Astrocyte (in vitro differentiated cells and primary cell): Measurements from ENCODE around the gene USP47. TPM values are rescaled to one million over a fixed set of nuclear protein-coding genes. Genes with fewer than 3 reads are reported as not detected.

Source experiments
- DNase-seq: peaks from one replicate; pipeline ENCODE4 v3.0.0-alpha.2; 2010; ENCODE audit warnings: low read depth
- FAIRE-seq: peaks from 2 replicates; lab custom pipeline; 2011; peaks lifted over from hg19 to GRCh38; lab: Jason Lieb, UNC
- H2AFZ ChIP-seq: 2 replicates; pipeline ENCODE4 v1.6.0; 2012; ENCODE audit warnings: low read depth, low read length, inconsistent platforms
- H3K27ac ChIP-seq: 2 replicates; pipeline ENCODE4 v1.5.1; 2011; ENCODE audit warnings: low read depth, low read length, inconsistent platforms
- H3K27me3 ChIP-seq: 2 replicates; pipeline ENCODE4 v1.6.0; 2011; ENCODE audit warnings: low read length, inconsistent platforms; ENCODE audit not compliant: insufficient read depth
- H3K36me3 ChIP-seq: 2 replicates; pipeline ENCODE4 v1.5.1; 2011; ENCODE audit warnings: low read length, inconsistent platforms; ENCODE audit not compliant: insufficient read depth
- H3K4me1 ChIP-seq: 2 replicates; pipeline ENCODE4 v1.5.1; 2011; ENCODE audit warnings: low read length, inconsistent platforms; ENCODE audit not compliant: insufficient read depth
- H3K4me2 ChIP-seq: 2 replicates; pipeline ENCODE4 v1.6.0; 2012; ENCODE audit warnings: low read length, inconsistent platforms
- H3K4me3 ChIP-seq: 2 replicates; pipeline ENCODE4 v1.5.1; 2011; ENCODE audit warnings: low read depth, mild to moderate bottlenecking, low read length, inconsistent platforms; ENCODE audit not compliant: insufficient read depth
- H3K79me2 ChIP-seq: 2 replicates; pipeline ENCODE4 v1.6.0; 2012; ENCODE audit warnings: mild to moderate bottlenecking, low read length, inconsistent platforms; ENCODE audit not compliant: insufficient read depth
- H3K9ac ChIP-seq: 2 replicates; pipeline ENCODE4 v1.6.0; 2012; ENCODE audit warnings: mild to moderate bottlenecking, low read length, inconsistent platforms
- H3K9me3 ChIP-seq: 2 replicates; pipeline ENCODE4 v1.5.1; 2012; ENCODE audit warnings: low read depth, mild to moderate bottlenecking, low read length, inconsistent platforms; ENCODE audit not compliant: insufficient read depth
- H4K20me1 ChIP-seq: 2 replicates; pipeline ENCODE4 v1.6.0; 2012; ENCODE audit warnings: low read length, inconsistent platforms; ENCODE audit not compliant: insufficient read depth
- H3K27ac Mint-ChIP-seq: one replicate; pipeline ENCODE4 v1.8.0; 2021; ENCODE audit warnings: mild to moderate bottlenecking, mixed read lengths; ENCODE audit not compliant: unreplicated experiment
- H3K27me3 Mint-ChIP-seq: one replicate; pipeline ENCODE4 v1.8.0; 2021; ENCODE audit warnings: low read depth, mixed read lengths; ENCODE audit not compliant: unreplicated experiment
- H3K36me3 Mint-ChIP-seq: one replicate; pipeline ENCODE4 v1.8.0; 2021; ENCODE audit warnings: low read depth, mixed read lengths; ENCODE audit not compliant: unreplicated experiment
- H3K4me1 Mint-ChIP-seq: one replicate; pipeline ENCODE4 v1.8.0; 2021; ENCODE audit warnings: low read depth, mixed read lengths; ENCODE audit not compliant: unreplicated experiment
- H3K4me3 Mint-ChIP-seq: one replicate; pipeline ENCODE4 v1.8.0; 2021; ENCODE audit warnings: mild to moderate bottlenecking, moderate library complexity, mixed read lengths; ENCODE audit not compliant: unreplicated experiment
- H3K9me3 Mint-ChIP-seq: one replicate; pipeline ENCODE4 v1.8.0; 2021; ENCODE audit warnings: mild to moderate bottlenecking, mixed read lengths; ENCODE audit not compliant: unreplicated experiment
- EZH2 ChIP-seq: IDR thresholded peaks from 2 replicates; pipeline ENCODE4 v1.6.1; 2012; ENCODE audit warnings: mild to moderate bottlenecking, low read length, inconsistent platforms; ENCODE audit not compliant: insufficient read depth
- total RNA-seq: library from RNA; stranded (reverse); gene quantifications from 2 replicates; pipeline ENCODE4 v1.2.1, GENCODE V29; 2021
- TF ChIP-seq, protein P1 (sequence below): IDR thresholded peaks from 2 replicates; pipeline ENCODE4 v1.5.1; 2011; ENCODE audit warnings: low read depth, mild to moderate bottlenecking, inconsistent platforms, low read length, moderate library complexity; ENCODE audit not compliant: insufficient read depth

USP47 gene
- total RNA-seq, 1 donor from 2014 or later = 49.5 TPM

DNA sequence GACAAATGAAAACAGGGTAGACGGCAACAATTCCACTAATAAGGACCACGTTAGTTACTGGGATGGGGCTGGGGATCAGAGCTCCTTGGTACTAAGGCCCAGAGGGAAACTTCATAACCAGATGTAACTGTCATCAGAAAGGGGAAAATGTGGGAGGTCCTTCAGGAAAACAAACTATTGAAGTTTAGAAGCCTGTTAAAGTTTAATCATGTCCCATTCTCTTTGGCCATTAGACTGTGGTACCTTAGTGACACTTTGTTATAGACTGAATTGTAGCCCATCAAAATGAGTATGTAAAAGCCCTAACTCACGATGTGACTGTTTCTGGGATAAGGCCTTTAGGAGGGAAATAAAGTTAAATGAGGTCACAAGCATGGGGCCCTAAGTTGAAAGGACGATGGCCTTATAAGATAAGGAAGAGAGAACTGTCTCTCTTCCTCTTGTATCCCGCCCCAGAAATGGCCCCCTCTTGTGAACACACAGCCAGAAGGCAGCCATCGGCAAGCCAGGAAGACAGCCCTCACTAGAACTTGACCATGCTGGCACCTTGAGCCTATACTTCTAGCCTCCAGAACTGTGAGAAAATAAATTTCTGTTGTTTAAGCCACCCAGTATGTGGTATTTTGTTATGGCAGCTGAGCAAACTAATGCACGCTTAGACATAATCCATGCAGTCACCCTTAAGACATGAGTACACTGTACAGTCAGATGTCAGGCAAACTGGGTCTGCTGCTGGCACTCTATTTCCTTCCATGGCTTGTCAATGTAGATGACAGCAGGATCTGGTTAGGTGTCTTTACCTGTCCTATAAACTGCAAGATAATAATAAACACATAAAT, 26.9 kb upstream of the USP47 start:
- no peak overlapping the region for H3K4me3 ChIP-seq
- H3K4me1 ChIP-seq = peaks cover 10% of the 10 kb centered on the region
- Mint-ChIP-seq H3K4me3 (no peak overlapping the region), H3K9me3 (no peaks in the 10 kb centered on the region), H3K4me1 (peaks cover 13% of the 10 kb centered on the region), H3K36me3 (peaks cover 3% of the 10 kb centered on the region), H3K27me3 (no peaks in the 10 kb centered on the region), H3K27ac (peak overlapping the region; percentile 94)
- no peak for DNase-seq
- H3K36me3 ChIP-seq = no peaks in the 10 kb centered on the region
- H3K27me3 ChIP-seq = no peaks in the 10 kb centered on the region
- H3K9ac ChIP-seq = no peak overlapping the region
- no peaks in the 10 kb centered on the region for H3K79me2 ChIP-seq
- H3K27ac ChIP-seq = no peak overlapping the region
- H2AFZ ChIP-seq = no peak overlapping the region
- no peaks in the 10 kb centered on the region for H3K9me3 ChIP-seq
- FAIRE-seq = no peak
- H4K20me1 ChIP-seq = no peaks in the 10 kb centered on the region
- H3K4me2 ChIP-seq = no peak overlapping the region
- no peak for TF ChIP-seq EZH2
- TF ChIP-seq, protein P1, sequence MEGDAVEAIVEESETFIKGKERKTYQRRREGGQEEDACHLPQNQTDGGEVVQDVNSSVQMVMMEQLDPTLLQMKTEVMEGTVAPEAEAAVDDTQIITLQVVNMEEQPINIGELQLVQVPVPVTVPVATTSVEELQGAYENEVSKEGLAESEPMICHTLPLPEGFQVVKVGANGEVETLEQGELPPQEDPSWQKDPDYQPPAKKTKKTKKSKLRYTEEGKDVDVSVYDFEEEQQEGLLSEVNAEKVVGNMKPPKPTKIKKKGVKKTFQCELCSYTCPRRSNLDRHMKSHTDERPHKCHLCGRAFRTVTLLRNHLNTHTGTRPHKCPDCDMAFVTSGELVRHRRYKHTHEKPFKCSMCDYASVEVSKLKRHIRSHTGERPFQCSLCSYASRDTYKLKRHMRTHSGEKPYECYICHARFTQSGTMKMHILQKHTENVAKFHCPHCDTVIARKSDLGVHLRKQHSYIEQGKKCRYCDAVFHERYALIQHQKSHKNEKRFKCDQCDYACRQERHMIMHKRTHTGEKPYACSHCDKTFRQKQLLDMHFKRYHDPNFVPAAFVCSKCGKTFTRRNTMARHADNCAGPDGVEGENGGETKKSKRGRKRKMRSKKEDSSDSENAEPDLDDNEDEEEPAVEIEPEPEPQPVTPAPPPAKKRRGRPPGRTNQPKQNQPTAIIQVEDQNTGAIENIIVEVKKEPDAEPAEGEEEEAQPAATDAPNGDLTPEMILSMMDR = no peak

DNA sequence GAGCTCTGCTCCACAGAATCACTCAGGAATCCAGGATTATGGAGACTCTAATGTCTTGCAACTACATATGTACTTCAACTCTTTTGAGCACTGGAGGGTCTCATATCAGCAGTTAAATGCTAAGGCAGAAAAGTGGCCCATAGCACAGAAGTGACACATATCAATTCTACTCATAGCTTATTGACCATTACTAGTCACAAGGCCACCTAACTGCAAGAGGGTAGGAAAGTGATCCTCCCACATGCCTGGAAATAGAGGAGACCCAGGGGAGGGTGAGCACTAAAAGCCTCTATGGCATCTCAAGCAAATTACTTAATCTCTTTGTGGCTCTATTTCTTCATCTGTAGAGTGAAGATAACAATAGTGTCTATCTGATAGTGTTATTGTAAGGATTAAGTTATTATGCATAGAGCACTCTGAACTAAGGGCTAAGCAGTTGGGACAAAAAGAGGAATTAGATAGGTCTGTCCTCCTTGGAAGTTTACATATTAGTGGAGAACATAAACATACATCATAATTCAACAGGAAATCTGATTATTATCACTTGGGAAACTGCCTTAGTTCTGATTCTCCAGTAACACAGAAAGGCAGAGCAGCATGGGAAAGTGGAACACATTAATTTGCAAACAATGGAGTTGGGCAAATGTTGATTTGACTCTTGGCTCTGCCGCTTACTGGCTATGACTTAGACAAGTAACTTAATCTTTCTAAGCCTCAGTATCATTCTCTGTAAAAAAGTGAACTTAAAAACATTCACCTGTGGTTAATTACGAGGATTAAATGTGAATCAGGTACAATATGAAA, 25.1 kb upstream of the USP47 start:
- TF ChIP-seq EZH2 = no peak
- TF ChIP-seq, protein P1 = no peak
- Mint-ChIP-seq H3K27ac (no peak overlapping the region), H3K4me1 (peaks cover 13% of the 10 kb centered on the region), H3K9me3 (no peaks in the 10 kb centered on the region), H3K27me3 (no peaks in the 10 kb centered on the region), H3K36me3 (no peaks in the 10 kb centered on the region), H3K4me3 (no peak overlapping the region)
- no peaks in the 10 kb centered on the region for H4K20me1 ChIP-seq
- H3K27ac ChIP-seq = no peak overlapping the region
- H3K4me2 ChIP-seq = no peak overlapping the region
- no peaks in the 10 kb centered on the region for H3K9me3 ChIP-seq
- H3K4me3 ChIP-seq = no peak overlapping the region
- DNase-seq (no peak), FAIRE-seq (no peak)
- no peaks in the 10 kb centered on the region for H3K27me3 ChIP-seq
- no peak overlapping the region for H3K9ac ChIP-seq
- no peak overlapping the region for H2AFZ ChIP-seq
- H3K79me2 ChIP-seq = no peaks in the 10 kb centered on the region
- no peaks in the 10 kb centered on the region for H3K36me3 ChIP-seq
- peaks cover 10% of the 10 kb centered on the region for H3K4me1 ChIP-seq
